Sciatic nerve (tissue), 2 donors: ENCODE measurements around the gene MBD3. TPM values are rescaled to one million over a fixed set of nuclear protein-coding genes. Genes with fewer than 3 reads are reported as not detected.
"Not testable (repeated sequence)": the region's sequence is repeated elsewhere in the genome, so short reads cannot be mapped to it uniquely, and the experiment has no call there.

Experiments
- ATAC-seq: fragments of 200-7000 bp; cut with Tn5 transposase; one replicate; pipeline ENCODE4 v1.9.1; 2020; ENCODE audit warnings: mild to moderate bottlenecking, moderate library complexity
- DNase-seq: peaks from one replicate; pipeline ENCODE4 v3.0.0-alpha.2; 2020; ENCODE audit warnings: low spot score
- intact Hi-C: fragments of 100-400 bp; cut with DNase I; formaldehyde crosslinking; loops from one replicate; pipeline ENCODE4 v1.14.2; 2022
- total RNA-seq: library from RNA; stranded (reverse); fragmentation: NEBNext Ultra II Directional; extraction: Animal tissue kit (Norgen Biotek cat#: 25700); gene quantifications from one replicate; pipeline ENCODE4 v1.2.1, GENCODE V29; 2021
- donor health status: DM: no; HTN: no; CAD: no.
- donor health status: DM: no; HTN: no; CAD: no.

The MBD3 gene, protein sequence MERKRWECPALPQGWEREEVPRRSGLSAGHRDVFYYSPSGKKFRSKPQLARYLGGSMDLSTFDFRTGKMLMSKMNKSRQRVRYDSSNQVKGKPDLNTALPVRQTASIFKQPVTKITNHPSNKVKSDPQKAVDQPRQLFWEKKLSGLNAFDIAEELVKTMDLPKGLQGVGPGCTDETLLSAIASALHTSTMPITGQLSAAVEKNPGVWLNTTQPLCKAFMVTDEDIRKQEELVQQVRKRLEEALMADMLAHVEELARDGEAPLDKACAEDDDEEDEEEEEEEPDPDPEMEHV
- 48.1 TPM for total RNA-seq

- DNase-seq (peak; percentile 94), ATAC-seq (peak; percentile 97)
- intact Hi-C loops = no loop called here
Measured at GRCh38 chr19:1592755-1593500, at the start of gene MBD3. Gene MBD3, minus strand, starts transcription at chr19:1592865. Its CDS starts 234 bp downstream, at chr19:1592631.

- ATAC-seq, intact Hi-C loops: not testable (repeated sequence)
Measured at GRCh38 chr19:1640893-1641448, 48.3 kb upstream of the MBD3 start.

DNA sequence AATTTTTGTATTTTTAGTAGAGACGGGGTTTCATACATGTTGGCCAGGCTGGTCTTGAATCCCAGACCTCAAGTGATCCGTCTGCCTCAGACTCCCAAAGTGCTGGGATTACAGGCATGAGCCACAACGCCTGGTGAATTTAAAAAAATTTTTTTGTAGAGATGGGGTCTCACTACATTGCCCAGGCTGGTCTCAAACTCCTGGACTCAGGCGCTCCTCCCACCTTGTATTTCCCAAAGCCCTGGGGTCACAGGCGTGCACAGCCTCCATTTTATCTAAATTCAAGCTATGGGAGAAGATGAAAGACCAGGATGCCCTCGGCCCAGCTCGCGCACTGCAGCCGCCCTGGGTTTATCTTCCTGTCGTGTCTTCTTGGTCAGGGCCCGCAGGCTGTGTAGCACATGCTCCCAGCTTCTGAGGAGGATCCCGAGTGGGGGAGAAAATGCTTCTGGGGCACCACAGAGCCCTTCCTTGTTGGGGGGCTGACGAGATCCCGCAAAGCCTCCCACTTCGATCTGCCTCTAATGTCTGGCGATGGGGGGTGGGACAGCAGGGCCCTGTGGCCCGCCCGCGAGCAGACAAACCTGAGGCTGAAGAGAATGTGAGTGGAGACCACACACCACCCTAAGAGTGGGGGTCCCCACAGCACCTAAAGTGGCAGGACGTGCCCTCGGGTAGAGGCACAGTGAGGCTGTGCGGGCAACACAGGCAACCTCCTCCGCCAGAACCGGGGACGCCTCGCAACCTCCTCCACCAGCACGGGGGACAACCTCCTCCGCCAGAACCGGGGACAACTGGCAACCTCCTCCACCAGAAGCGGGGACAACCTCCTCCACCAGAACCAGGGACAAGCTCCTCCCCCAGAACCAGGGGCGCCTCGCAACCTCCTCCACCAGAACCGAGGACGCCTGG, 43.9 kb upstream of the MBD3 start:
- no peak for ATAC-seq
- DNase-seq = no peak
- intact Hi-C loops = no loop called here

More at GRCh38 chr19:1640893-1641448, 48.3 kb upstream of the MBD3 start:
- DNase-seq = not testable (repeated sequence)

- ATAC-seq (no peak), DNase-seq (no peak)
- intact Hi-C loops = no loop called here
Measured at GRCh38 chr19:1634938-1635243, 42.2 kb upstream of the MBD3 start.

- ATAC-seq (no peak), DNase-seq (no peak)
- intact Hi-C loops = no loop called here
Measured at GRCh38 chr19:1634242-1634937, 41.7 kb upstream of the MBD3 start.

DNA sequence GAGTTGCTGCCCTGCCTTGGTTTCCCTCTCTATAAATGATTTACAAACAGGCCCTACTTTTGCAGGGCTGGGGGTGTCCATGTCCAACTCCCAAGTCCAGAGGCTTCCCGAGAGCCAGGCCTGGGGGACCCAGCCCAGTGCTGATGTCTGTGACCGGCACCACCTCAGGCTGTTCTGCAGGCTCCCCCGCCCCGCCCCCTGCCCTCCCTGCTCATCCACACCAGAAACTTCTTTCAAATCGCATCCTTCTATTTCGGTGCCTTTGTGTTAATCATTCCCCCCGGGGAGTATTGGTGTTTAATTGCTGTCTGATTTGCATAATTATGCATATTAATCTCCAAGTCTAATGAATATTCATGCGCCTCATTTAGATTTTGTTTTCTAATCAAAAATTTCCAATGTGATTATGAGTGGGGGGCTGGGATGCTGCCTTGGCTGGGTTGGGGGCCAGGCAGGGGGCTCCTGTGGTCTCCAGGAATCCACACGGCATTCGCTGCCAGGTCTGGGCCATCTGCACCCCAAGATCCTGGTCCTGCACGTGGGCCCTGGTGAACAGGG, 40.7 kb upstream of the MBD3 start:
- intact Hi-C loops = no loop called here
- ATAC-seq (no peak), DNase-seq (no peak)

- intact Hi-C loops = no loop called here
- DNase-seq (no peak), ATAC-seq (no peak)
Measured at GRCh38 chr19:1632462-1633268, 40.0 kb upstream of the MBD3 start.

GRCh38 chr19:1631557-1632100, 39.0 kb upstream of the MBD3 start:
- DNase-seq = no peak
- intact Hi-C loops = no loop called here
- no peak for ATAC-seq

GRCh38 chr19:1630811-1631210, 38.1 kb upstream of the MBD3 start:
- intact Hi-C loops = no loop called here
- DNase-seq = no peak
- ATAC-seq = no peak

- ATAC-seq (no peak), DNase-seq (no peak)
- intact Hi-C loops = no loop called here
Measured at GRCh38 chr19:1630012-1630411, 37.3 kb upstream of the MBD3 start.

DNA sequence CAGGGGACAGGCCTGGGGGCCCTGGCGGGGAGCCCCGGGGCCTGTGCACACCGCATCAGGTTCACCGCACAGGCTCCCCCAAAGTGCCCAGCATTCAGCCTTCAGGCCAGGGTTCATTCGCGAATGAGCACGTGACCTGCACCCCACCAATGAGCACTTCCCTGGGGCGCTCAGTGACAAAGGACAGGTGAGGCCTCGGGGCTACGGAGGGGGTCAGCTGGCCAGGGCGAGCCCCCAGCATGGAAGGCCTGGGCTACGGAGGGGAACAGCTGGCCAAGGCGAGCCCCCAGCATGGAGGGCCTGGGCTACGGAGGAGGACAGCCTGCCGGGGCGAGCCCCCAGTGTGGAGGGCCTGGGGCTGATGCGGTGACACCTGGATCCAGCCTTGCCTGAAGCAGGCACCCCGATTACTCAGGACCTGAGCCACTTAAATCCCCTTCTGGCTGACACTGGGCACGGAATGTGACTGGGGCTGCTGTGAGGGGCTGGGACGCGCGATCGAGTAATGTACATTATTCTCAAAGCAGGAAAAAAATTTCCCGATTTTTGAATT, 36.7 kb upstream of the MBD3 start:
- DNase-seq = no peak
- no peak for ATAC-seq
- intact Hi-C loops = no loop called here

- DNase-seq (no peak), ATAC-seq (no peak)
- intact Hi-C loops = no loop called here
Measured at GRCh38 chr19:1627194-1627593, 34.5 kb upstream of the MBD3 start.

DNA sequence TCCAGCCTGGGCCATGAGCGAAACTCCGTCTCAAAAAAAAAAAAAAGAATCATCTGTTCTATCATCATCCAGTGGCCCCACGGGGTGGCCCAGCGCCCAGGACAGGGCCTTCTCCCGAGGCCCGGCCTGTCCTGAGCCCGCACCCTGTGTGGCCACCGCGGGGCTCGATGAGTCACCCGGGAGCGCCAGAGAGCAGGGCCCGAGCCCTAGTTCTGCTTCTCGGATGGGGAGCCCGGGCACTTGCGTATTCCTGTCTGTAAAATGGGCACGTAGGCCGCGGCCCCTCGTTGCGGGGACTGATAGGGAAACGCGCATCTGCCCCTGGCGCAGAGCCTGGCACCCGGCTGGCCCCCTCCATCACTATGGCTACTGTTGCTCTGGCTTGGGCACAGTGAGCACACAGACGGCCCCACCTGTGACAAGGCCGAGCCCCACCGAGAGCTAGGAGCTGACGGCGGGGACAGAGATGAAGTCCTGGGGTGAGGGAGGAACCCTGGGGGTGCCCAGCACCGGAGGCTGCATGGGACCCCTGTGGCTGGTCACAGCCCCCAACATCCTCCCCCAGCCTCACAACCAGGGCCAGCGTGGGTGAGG, 33.8 kb upstream of the MBD3 start:
- intact Hi-C loops = no loop called here
- no peak for DNase-seq

DNA sequence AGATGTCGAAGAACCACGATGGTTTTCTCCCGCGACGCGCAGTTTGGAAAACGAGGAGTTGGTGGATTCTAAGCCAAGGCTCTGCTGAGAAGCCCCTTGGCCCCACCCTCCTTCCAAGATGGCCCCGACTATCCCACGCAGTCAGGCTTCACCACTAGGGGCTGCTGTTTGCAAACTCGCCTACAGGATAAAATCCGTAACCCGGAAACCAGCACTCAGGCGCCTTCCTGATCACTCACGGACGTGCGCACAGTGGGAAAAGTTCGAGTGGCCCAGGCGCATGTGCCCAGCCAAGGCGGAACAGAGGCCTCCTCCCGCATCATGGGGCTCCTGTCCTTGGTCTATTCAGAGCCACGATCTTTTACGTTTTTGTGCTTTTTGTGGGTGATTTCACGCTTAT, 31.8 kb upstream of the MBD3 start:
- peak; percentile 78 for DNase-seq
- peak; percentile 67 for ATAC-seq
- intact Hi-C loops = no loop called here

More for the DNA sequence above, 33.8 kb upstream of the MBD3 start:
- ATAC-seq = no peak

- intact Hi-C loops = no loop called here
- DNase-seq (no peak), ATAC-seq (no peak)
Measured at GRCh38 chr19:1622541-1622940, 29.9 kb upstream of the MBD3 start.

DNA sequence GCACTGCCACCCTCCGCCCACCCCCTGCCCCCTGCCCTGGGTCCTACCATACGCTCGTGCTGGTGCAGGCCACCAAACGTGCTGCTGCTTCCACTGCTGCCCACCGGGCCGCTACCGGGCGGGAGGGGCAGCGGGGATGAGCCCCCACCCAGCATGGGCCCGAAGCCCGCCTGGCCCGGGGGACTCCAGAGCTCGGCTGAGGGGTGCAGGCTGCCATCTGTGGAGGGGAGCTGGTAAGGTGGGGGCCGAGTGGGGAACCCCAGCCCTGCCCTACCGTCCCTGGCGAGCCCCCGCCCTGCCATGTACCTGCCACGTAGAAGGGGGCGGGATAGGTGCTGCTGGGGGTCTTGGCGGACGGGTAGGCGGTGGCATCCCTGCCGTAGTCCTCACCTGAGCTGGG, 29.3 kb upstream of the MBD3 start:
- DNase-seq (no peak), ATAC-seq (no peak)
- intact Hi-C loops = no loop called here

DNA sequence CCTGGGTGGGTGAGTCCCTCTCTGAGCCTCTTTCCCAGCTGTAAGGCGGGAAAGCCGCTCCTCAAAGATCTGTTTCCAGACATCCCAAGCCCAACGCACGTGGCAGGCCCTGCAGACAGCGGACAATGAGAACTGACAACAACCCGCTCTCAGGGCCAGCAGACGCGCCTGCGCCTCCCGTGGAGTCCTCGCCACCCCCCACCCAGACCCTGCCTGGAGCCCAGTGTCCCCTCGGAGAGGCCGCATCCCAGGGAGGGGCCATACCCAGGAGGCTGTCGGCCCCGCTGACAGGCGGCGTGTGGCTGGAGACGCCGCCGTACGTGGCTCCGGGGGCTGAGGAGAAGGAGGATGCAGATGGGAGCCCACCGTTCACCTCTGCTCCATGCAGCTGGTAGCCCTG, 28.9 kb upstream of the MBD3 start:
- no peak for DNase-seq
- intact Hi-C loops = no loop called here
- no peak for ATAC-seq
